GM18507 (cell line): ENCODE results near the gene ZNF66.
"Not testable (repeated sequence)": the region's sequence is repeated elsewhere in the genome, so short reads cannot be mapped to it uniquely, and the experiment has no call there.

ENCODE experiments used
- DNase-seq: peaks from one replicate; pipeline ENCODE4 v3.0.0; 2011; ENCODE audit warnings: low read depth; ENCODE audit not compliant: insufficient read length; ENCODE audit errors: extremely low spot score
- FAIRE-seq: peaks from 2 replicates; lab custom pipeline; 2011; peaks lifted over from hg19 to GRCh38; lab: Jason Lieb, UNC

Gene ZNF66

DNA sequence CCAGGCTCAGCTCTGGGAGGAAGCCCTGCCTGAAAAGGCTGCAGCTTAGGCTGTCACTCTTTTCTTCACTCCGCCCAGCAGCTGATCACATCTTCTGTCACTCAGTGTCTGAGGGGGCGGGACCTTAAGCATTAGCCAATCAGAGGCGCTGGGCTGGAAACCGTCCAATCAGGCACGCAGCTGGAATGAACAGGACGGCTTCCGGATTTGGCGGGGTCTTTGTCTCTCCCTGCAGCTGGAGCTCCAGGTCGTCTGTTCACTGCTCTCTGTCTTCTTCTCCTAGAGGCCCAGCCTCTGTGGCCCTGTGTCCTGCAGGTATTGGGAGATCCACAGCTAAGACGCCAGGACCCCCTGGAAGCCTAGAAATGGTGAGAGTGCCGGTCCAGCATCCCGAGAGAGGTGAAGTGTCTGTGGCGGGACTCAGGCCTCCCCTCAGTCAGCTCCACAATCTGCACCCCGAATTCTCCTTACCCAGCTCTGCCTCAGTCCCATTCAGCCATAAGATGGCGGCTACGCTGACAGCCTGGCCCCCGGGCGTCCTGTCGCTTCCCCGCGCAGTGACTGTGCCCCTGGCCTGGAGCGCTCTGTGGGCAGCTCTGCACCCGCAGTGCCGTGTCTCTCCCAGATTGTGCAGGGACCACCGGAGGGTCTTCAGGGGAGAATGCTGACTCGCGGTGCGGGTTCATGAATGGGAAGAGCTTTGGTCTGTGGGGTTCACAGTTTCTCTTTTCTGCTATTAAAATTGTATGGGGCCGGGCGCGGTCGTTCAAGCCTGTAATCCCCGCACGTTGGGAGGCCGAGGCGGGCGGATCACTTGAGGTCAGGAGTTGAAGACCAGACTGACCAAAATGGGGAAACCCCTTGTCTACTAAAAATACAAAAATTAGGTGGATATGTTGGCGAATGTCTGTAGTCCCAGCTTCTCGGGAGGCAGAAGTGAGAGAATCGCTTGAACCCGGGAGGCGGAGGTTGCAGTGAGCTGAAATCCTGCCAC lies at the start of gene ZNF66:
ZNF66 (plus strand) TSS at position 222 of the 994 bp plus-strand sequence; CDS start at position 366, 144 bp downstream.
- peak; percentile 96 for FAIRE-seq
- peak; percentile 71 for DNase-seq

- not testable (repeated sequence) for FAIRE-seq
Measured at GRCh38 chr19:20750169-20750568, 25.9 kb upstream of the ZNF66 start.

GRCh38 chr19:20752291-20752690 lies 23.8 kb upstream of the ZNF66 start:
- not testable (repeated sequence) for DNase-seq, FAIRE-seq

More at GRCh38 chr19:20750169-20750568, 25.9 kb upstream of the ZNF66 start:
- not testable (repeated sequence) for DNase-seq

GRCh38 chr19:20769225-20769736 lies 6.8 kb upstream of the ZNF66 start:
- FAIRE-seq, DNase-seq: not testable (repeated sequence)

GRCh38 chr19:20787786-20788185 lies 11.7 kb downstream of the ZNF66 start:
- no peak for FAIRE-seq
- no peak for DNase-seq

GRCh38 chr19:20791806-20792205 lies 15.7 kb downstream of the ZNF66 start:
- FAIRE-seq, result no peak

GRCh38 chr19:20806311-20807262 lies 30.5 kb downstream of the ZNF66 start:
- FAIRE-seq, DNase-seq: not testable (repeated sequence)

More at GRCh38 chr19:20791806-20792205, 15.7 kb downstream of the ZNF66 start:
- no peak for DNase-seq

DNA sequence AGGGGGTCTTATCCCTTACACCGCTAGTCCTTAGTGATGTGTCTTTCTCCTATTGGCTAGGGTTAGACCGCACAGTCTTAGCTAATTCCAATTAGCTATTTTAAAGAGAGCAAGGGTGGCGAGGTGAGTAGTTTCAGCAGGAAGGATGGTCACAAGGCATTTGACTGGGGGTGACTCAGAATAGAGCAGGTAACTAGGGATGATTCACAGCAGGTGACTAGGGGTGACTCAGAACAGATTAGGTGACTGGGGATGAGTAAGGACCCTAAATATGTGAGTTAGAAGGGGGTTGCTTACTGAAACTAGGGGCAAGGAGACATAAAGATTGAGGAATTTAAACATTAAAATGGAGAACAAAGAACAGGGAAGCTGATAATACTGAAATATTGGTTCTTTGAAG lies 64.3 kb downstream of the ZNF66 start:
- no peak for FAIRE-seq
- no peak for DNase-seq
